Measurements from ENCODE around the gene DHCR7. TPM values are rescaled to one million over a fixed set of nuclear protein-coding genes. Genes with fewer than 3 reads are reported as not detected.

The DHCR7 gene
- total RNA-seq, 1 experiment from 2014 or later: 286 TPM

- no peak for DNase-seq (ENCODE audit: low spot score)
- intact Hi-C loops (cut with micrococcal nuclease; ENCODE audit: unreplicated experiment): no loop called here
- H3K36me3 ChIP-seq (ENCODE audit: insufficient read depth, low read length, poor library complexity, severe bottlenecking): peaks cover 68% of the 10 kb centered on the region
- POLR2A ChIA-PET (ENCODE audit: low non-redundant PET): no interaction called here
- H3K27ac ChIP-seq (ENCODE audit: low read depth, low read length, poor library complexity, severe bottlenecking): no peak overlapping the region
- no peak overlapping the region for H3K4me3 ChIP-seq (ENCODE audit: low read depth, low read length, poor library complexity, severe bottlenecking)
- CTCF ChIA-PET: no interaction called here
- no peaks in the 10 kb centered on the region for H3K4me1 ChIP-seq (ENCODE audit: insufficient read depth, low read length, poor library complexity, severe bottlenecking)
- H3K9me3 ChIP-seq (ENCODE audit: low read depth, low read length, poor library complexity, severe bottlenecking): no peaks in the 10 kb centered on the region
- no peak for TF ChIP-seq EZH2 (IDR thresholded peaks at IDR 0.05; ENCODE audit: borderline replicate concordance, low read depth, low read length, poor library complexity, severe bottlenecking)
- no peak for TF ChIP-seq CTCF (conservative IDR thresholded peaks at IDR 0.05; ENCODE audit: low read depth, low read length)
- H3K27me3 ChIP-seq (replicated peaks; ENCODE audit: insufficient read depth, low read depth, low read length, poor library complexity): no peaks in the 10 kb centered on the region
- no TSS peak for BruUV-seq (replicated peaks)
Measured at GRCh38 chr11:71435278-71435951, 12.8 kb downstream of the DHCR7 start.

DNA sequence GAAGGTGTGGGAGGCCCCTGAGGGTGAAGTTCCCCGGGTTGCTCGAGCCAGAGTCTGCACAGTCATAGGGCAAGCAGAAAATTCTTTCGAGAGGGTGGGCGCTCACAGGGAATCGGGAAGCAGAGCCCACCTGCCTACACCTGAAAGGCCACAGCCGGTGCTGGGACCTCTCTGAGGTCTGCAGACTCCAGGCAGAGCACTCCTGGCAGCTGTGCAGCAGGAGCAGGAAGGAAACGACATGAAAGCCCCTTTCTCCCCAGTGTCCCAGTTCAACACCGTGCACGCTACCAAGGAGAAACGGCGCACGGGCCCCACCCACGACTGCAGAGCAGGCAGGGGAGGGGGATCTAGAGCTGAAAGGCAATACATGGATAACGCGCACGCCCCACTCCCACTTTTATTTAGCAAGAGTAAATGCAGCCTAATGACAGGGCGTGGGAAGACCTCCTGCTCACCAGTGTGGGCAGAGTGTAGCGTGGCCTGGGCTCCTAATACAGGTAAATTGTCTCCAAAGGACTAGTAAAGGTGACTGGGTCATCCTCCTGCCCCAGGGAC is 13.5 kb downstream of the DHCR7 start:
- CTCF ChIA-PET: no interaction called here
- POLR2A ChIA-PET (ENCODE audit: low non-redundant PET): no interaction called here

GRCh38 chr11:71433648-71434450 is 14.3 kb downstream of the DHCR7 start:
- TF ChIP-seq EZH2 (IDR thresholded peaks at IDR 0.05; ENCODE audit: borderline replicate concordance, low read depth, low read length, poor library complexity, severe bottlenecking): no peak
- TF ChIP-seq CTCF (conservative IDR thresholded peaks at IDR 0.05; ENCODE audit: low read depth, low read length): no peak
- intact Hi-C loops (cut with micrococcal nuclease; ENCODE audit: unreplicated experiment): no loop called here
- Histone ChIP-seq H3K27me3 (replicated peaks; ENCODE audit: insufficient read depth, low read depth, low read length, poor library complexity) (no peaks in the 10 kb centered on the region), H3K36me3 (ENCODE audit: insufficient read depth, low read length, poor library complexity, severe bottlenecking) (peaks cover 52% of the 10 kb centered on the region), H3K4me3 (ENCODE audit: low read depth, low read length, poor library complexity, severe bottlenecking) (no peak overlapping the region), H3K27ac (ENCODE audit: low read depth, low read length, poor library complexity, severe bottlenecking) (no peak overlapping the region), H3K4me1 (ENCODE audit: insufficient read depth, low read length, poor library complexity, severe bottlenecking) (no peaks in the 10 kb centered on the region), H3K9me3 (ENCODE audit: low read depth, low read length, poor library complexity, severe bottlenecking) (no peaks in the 10 kb centered on the region)
- no TSS peak for BruUV-seq (replicated peaks)
- POLR2A ChIA-PET (ENCODE audit: low non-redundant PET): no interaction called here
- no peak for DNase-seq (ENCODE audit: low spot score)
- CTCF ChIA-PET: no interaction called here

More for the DNA sequence above, 13.5 kb downstream of the DHCR7 start:
- no peak for TF ChIP-seq EZH2 (IDR thresholded peaks at IDR 0.05; ENCODE audit: borderline replicate concordance, low read depth, low read length, poor library complexity, severe bottlenecking)
- no peak for TF ChIP-seq CTCF (conservative IDR thresholded peaks at IDR 0.05; ENCODE audit: low read depth, low read length)
- Histone ChIP-seq H3K27me3 (replicated peaks; ENCODE audit: insufficient read depth, low read depth, low read length, poor library complexity) (no peaks in the 10 kb centered on the region), H3K4me3 (ENCODE audit: low read depth, low read length, poor library complexity, severe bottlenecking) (no peak overlapping the region), H3K9me3 (ENCODE audit: low read depth, low read length, poor library complexity, severe bottlenecking) (no peaks in the 10 kb centered on the region), H3K36me3 (ENCODE audit: insufficient read depth, low read length, poor library complexity, severe bottlenecking) (peaks cover 60% of the 10 kb centered on the region), H3K4me1 (ENCODE audit: insufficient read depth, low read length, poor library complexity, severe bottlenecking) (no peaks in the 10 kb centered on the region), H3K27ac (ENCODE audit: low read depth, low read length, poor library complexity, severe bottlenecking) (no peak overlapping the region)
- BruUV-seq (replicated peaks): TSS peak; percentile 61
- DNase-seq (ENCODE audit: low spot score): no peak
- intact Hi-C loops (cut with micrococcal nuclease; ENCODE audit: unreplicated experiment): no loop called here
